IPS DF 4.7 (cell line): ENCODE data around the gene CMTM5.

Experiments used
- DNase-seq: peaks from one replicate; pipeline ENCODE4 v3.0.0-alpha.2; 2013; ENCODE audit warnings: low spot score; ENCODE audit errors: extremely low read depth

CMTM5 gene

GRCh38 chr14:23376482-23377197, at the start of gene CMTM5:
Gene CMTM5, plus strand, starts transcription at chr14:23377046. Its CDS starts 206 bp downstream, at chr14:23377252.
- DNase-seq, result no peak

GRCh38 chr14:23327947-23328744, 48.7 kb upstream of the CMTM5 start:
- DNase-seq, result no peak

GRCh38 chr14:23335623-23336022, 41.2 kb upstream of the CMTM5 start:
- no peak for DNase-seq

GRCh38 chr14:23339506-23340268, 37.2 kb upstream of the CMTM5 start:
- no peak for DNase-seq

GRCh38 chr14:23344481-23344880, 32.4 kb upstream of the CMTM5 start:
- DNase-seq, result no peak

GRCh38 chr14:23345987-23346692, 30.7 kb upstream of the CMTM5 start:
- DNase-seq, result no peak

- DNase-seq, result no peak
Observed at GRCh38 chr14:23346693-23347405, 30.0 kb upstream of the CMTM5 start.

- DNase-seq, result no peak
Observed at GRCh38 chr14:23347406-23348296, 29.2 kb upstream of the CMTM5 start.

- DNase-seq, result no peak
Observed at GRCh38 chr14:23348297-23348655, 28.6 kb upstream of the CMTM5 start.

GRCh38 chr14:23349156-23349845, 27.5 kb upstream of the CMTM5 start:
- DNase-seq, result no peak

- no peak for DNase-seq
Observed at GRCh38 chr14:23351681-23352505, 25.0 kb upstream of the CMTM5 start.

GRCh38 chr14:23352506-23353432, 24.1 kb upstream of the CMTM5 start, which contains the start of gene SLC22A17:
Gene SLC22A17, minus strand, starts transcription at chr14:23352887.
- peak; percentile 78 for DNase-seq

- DNase-seq, result no peak
Observed at GRCh38 chr14:23353433-23353780, 23.4 kb upstream of the CMTM5 start.

GRCh38 chr14:23354990-23355389, 21.9 kb upstream of the CMTM5 start:
- no peak for DNase-seq

GRCh38 chr14:23355871-23356435, 20.9 kb upstream of the CMTM5 start:
- DNase-seq, result no peak

GRCh38 chr14:23356662-23357061, 20.2 kb upstream of the CMTM5 start:
- DNase-seq, result no peak

GRCh38 chr14:23357261-23357660, 19.6 kb upstream of the CMTM5 start:
- DNase-seq, result no peak
